KOPT-K1 (cell line): ENCODE measurements around the gene HLA-B.

Experiments
- H3K27ac ChIP-seq: fragments of 200-600 bp; sonication (generic); 2 replicates; pipeline ENCODE4 v1.5.1; 2016; ENCODE audit warnings: antibody characterized with exemption, mild to moderate bottlenecking, low read depth, low read length; ENCODE audit not compliant: poor library complexity, severe bottlenecking
- H3K36me3 ChIP-seq: fragments of 200-600 bp; sonication (generic); 2 replicates; pipeline ENCODE4 v1.5.1; 2017; ENCODE audit warnings: antibody characterized with exemption, mild to moderate bottlenecking, low read length, moderate library complexity; ENCODE audit not compliant: insufficient read depth
- H3K9me3 ChIP-seq: fragments of 200-600 bp; sonication (generic); 2 replicates; pipeline ENCODE4 v1.5.1; 2017; ENCODE audit warnings: antibody characterized with exemption, low read length, mild to moderate bottlenecking; ENCODE audit not compliant: insufficient read depth, poor library complexity, severe bottlenecking

HLA-B gene

DNA sequence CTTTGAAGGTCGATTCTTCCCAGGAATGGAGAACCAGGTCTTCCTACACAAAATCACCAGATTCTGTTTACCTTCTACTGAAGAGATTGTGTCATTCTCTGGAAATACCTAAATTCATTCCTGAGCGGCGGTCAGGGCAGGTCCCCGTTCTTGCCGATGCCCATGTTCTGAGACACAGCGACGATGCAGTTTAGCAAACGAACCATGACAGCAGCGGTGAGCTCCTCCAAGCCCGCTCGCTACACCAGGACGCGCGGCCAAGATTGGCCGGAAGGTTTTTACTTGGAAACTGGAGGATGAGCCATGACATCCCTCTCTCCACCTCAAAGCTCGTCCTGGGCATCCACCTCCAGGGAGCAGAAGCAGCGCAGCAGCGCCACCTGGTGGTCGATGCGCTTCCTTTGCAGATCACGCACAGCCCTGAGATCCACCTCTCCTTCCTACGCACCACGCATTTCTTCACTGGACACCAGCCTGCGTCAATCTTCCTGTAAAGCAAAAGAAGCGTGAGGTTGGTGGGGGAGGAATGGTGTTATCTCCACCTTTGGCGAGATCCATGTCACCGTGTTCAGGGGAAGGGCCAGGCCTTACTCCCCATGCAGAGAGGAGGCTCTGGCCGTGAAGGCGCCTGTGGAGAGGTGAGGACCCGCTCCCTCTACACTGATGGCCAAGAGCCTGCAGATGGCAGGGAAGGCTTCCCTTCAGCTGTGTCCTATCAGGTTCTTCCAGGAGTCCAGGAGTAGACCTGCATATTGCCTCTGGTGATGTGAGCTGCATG is 9.9 kb upstream of the HLA-B start:
- Histone ChIP-seq H3K36me3 (no peaks in the 10 kb centered on the region), H3K9me3 (peaks cover 4% of the 10 kb centered on the region)

DNA sequence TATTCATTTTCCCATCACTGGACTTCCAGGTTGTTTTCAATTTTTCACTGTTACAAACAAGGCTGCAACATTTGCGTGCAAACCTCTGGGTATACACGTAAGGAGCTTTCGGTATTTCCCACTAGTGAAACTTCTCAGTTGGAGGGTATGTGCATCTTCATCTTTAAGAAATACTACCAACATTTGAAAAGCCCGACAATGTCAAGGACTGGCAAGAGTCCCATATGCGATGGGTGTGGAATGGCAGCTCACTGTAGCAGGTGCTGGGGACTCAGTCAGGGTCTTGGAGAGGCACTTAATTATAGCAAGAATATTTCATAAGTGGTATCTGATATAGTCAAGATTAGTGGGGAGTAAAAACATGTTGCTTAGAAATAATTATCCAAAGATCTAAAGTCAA is 8.9 kb upstream of the HLA-B start:
- Histone ChIP-seq H3K9me3 (no peaks in the 10 kb centered on the region), H3K36me3 (no peaks in the 10 kb centered on the region)

More for the DNA sequence above, 9.9 kb upstream of the HLA-B start:
- no peak overlapping the region for H3K27ac ChIP-seq

DNA sequence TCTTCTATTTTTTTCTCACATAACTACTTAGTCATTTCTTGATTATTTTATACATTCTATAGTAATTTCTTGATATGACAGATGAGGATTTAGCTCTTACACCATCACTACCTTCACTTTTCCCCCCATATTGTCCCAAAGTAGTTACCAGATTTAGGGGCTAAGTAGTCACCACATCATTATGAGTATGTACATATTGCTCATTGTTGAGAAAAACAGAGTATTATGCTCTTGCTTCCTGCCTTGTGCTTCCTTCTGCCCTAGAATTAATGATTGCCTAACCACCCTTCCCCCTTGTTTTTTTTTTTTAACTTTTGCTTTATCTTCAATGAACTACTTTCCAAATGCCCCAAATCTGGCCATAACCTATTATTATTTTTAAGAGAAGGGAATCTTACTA is 6.8 kb upstream of the HLA-B start:
- Histone ChIP-seq H3K27ac (no peak overlapping the region), H3K9me3 (no peaks in the 10 kb centered on the region), H3K36me3 (no peaks in the 10 kb centered on the region)

More for the DNA sequence above, 8.9 kb upstream of the HLA-B start:
- no peak overlapping the region for H3K27ac ChIP-seq

DNA sequence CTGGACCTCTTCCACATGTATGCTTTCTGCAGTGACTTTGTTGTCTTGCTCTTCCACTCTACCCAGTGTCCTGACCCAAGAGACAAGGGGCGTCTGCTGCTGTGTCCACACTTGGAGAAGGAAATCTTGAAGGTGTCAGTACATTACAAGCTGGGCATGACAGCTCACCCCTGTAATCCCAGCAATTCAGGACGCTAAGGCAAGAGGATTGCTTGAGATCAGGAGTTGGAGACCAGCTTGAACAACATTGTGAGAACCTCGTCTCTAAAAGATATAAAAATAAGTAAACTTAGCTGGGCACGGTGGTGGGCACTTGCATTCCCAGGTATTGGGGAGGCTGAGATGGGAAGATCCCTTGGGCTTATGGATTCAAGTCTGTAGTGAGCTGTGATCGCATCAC is 5.8 kb upstream of the HLA-B start:
- H3K9me3 ChIP-seq = no peaks in the 10 kb centered on the region
- H3K27ac ChIP-seq = no peak overlapping the region

DNA sequence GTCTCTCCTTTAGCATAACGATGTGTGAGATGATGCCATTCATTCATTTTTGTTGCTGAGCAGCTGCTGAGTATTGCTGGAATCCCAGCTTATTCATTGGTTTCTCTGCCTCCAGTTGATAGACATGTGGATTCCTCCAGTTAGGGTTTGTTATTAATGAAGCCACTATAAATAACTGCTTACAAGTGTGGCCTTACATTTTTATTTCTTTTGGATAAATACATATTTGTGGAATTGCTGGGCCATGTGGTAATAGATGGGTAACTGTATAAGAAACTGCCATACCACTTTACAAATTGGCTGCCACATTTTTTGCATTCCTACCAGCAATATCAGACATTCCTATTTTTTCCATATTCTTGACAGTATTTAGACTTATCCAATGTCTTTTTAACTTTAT is 2.6 kb upstream of the HLA-B start:
- Histone ChIP-seq H3K27ac (no peak overlapping the region), H3K9me3 (no peaks in the 10 kb centered on the region), H3K36me3 (peaks cover 15% of the 10 kb centered on the region)

More for the DNA sequence above, 5.8 kb upstream of the HLA-B start:
- no peaks in the 10 kb centered on the region for H3K36me3 ChIP-seq

DNA sequence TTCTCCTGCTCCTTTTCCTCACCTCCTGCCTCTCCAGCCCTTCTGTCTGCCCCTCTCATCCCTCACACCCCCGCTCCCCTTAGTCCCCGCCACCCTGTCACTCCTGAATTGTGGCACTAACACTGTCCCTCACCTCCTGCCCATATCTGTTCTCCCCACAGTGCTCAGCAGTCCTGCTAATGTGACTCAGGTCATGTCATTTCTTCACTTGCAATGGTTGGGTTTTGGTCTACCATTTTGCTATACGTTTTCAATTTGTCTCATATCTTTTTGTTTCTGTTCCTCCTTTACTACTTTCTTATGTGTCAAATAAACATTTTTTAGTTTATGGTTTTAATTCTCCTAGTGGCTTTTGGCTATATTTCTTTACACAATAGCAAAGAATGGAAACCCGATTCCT is 1.3 kb upstream of the HLA-B start:
- H3K27ac ChIP-seq = no peak overlapping the region
- no peaks in the 10 kb centered on the region for H3K9me3 ChIP-seq
- peaks cover 28% of the 10 kb centered on the region for H3K36me3 ChIP-seq

DNA sequence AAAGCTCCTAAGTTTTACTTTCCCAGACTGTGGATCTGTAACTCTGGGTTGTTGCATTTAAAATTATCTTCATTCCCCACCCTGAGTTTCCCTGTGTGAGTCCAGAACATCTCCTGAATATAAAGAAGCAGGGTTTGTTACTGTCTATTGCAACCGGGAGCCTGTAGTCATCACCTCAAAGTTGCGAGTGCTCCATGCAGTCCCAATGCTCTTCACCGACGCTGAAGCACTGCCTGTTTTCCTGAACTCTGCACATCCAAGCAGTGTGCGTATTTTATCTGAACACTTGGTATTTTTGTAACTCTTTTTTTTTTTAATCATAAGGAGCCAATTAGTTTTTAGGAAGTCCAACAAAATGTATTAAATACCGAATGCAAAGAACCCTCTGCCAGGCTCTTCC is 907 bp upstream of the HLA-B start:
- Histone ChIP-seq H3K36me3 (peaks cover 29% of the 10 kb centered on the region), H3K9me3 (no peaks in the 10 kb centered on the region), H3K27ac (peak overlapping the region; percentile 82)

DNA sequence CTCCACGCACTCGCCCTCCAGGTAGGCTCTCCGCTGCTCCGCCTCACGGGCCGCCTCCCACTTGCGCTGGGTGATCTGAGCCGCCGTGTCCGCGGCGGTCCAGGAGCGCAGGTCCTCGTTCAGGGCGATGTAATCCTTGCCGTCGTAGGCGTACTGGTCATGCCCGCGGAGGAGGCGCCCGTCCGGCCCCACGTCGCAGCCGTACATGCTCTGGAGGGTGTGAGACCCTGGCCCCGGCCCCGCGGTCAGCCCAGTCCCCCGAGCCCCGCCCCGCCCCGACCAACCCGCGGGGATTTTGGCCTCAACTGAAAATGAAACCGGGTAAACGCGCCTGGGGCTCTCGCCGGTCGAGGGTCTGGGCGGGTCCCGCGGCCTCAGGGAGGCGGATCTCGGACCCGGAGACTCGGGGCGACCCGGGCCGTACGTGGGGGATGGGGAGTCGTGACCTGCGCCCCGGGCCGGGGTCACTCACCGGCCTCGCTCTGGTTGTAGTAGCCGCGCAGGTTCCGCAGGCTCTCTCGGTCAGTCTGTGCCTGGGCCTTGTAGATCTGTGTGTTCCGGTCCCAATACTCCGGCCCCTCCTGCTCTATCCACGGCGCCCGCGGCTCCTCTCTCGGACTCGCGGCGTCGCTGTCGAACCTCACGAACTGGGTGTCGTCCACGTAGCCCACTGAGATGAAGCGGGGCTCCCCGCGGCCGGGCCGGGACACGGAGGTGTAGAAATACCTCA is 598 bp downstream of the HLA-B start:
- Histone ChIP-seq H3K27ac (peak overlapping the region; percentile 82), H3K9me3 (no peaks in the 10 kb centered on the region), H3K36me3 (peaks cover 29% of the 10 kb centered on the region)

DNA sequence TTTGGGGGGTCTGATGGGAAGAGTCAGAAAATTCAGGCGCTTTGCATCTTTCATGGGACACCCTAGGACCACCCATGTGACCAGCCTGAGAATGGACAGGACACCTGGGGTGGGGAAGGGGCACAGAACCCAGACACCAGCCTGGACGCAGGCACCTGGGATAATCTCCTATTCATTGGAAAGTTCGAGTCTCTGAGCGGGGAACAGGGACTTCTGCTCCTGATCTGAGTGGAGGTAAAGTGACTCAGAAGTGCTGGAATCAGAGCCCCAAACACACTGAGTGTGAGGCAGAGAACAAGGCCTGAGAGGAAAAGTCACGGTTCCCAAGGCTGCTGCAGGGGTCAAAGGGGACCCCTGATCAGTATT is 1.4 kb downstream of the HLA-B start:
- Histone ChIP-seq H3K9me3 (no peaks in the 10 kb centered on the region), H3K36me3 (peaks cover 29% of the 10 kb centered on the region), H3K27ac (no peak overlapping the region)

DNA sequence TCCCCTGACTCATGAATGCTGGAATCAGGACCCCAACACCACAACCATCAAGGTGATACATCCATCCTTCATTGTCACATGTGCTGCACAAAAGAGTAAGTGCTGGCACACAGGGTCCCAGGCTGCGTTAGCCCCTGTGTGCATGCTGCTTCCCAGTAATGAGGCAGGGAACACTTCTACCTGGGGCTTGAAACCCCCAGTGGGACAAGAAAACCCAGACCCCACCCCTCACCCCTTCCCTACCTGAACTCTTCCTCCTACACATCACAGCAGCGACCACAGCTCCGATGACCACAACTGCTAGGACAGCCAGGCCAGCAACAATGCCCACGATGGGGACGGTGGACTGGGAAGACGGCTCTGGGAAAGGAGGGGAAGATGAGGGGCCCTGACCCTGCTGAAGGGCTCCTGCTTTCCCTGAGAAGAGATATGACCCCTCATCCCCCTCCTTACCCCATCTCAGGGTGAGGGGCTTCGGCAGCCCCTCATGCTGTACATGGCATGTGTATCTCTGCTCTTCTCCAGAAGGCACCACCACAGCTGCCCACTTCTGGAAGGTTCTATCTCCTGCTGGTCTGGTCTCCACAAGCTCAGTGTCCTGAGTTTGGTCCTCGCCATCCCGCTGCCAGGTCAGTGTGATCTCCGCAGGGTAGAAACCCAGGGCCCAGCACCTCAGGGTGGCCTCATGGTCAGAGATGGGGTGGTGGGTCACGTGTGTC is 2.0 kb downstream of the HLA-B start:
- H3K9me3 ChIP-seq = no peaks in the 10 kb centered on the region
- H3K27ac ChIP-seq = no peak overlapping the region
- H3K36me3 ChIP-seq = peaks cover 29% of the 10 kb centered on the region

DNA sequence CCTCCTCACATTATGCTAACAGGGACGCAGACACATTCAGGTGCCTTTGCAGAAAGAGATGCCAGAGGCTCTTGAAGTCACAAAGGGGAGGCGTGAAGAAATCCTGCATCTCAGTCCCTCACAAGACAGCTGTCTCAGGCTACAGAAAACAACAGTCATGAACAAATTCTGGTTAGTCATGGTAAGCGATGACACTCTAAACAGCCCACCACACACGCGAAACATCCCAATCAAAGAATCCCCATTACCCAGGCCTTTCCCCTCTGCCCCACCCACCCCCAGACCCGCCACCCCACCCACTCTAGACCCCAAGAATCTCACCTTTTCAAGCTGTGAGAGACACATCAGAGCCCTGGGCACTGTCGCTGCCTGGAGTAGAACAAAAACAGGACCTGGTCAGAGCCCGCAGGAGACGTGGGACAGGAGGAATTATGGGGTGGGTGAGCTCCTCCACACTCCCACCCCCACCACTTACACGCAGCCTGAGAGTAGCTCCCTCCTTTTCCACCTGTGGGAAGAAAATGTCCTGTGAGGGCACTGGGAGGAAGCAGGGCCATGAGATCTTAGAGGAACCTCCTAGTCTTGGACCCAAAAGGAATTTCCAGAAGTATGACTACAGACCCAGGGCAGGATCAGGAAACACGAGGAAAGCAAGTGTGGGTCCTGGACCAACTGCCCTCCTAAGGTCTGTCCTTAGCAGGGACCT is 2.7 kb downstream of the HLA-B start:
- peaks cover 29% of the 10 kb centered on the region for H3K36me3 ChIP-seq
- no peaks in the 10 kb centered on the region for H3K9me3 ChIP-seq
- H3K27ac ChIP-seq = no peak overlapping the region

DNA sequence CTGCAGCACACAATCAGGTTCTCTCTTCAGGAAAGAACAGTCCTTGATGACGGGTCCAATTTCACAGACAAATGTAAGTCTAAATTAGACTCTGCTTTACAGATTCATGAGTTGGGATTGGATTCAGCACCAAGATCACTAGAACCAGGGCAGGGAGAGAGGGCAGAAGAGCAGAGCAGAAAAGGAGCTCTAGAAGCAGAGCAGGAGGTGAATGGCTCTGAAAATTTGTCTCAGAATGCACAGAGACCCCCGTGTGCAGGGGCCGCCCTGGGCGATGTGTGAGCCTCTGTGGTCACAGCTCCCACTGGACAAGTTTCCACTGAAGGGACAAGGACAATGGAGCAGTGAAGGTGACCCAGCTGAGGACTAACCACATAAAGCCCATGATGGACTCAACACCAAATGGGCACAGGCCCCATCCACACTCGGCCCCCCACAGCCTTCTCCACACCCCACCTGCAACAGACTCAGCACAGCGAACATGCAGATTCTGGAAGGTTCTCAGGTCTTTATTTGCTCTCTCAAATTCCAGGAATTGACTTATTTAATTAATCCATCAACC is 3.5 kb downstream of the HLA-B start:
- Histone ChIP-seq H3K9me3 (no peaks in the 10 kb centered on the region), H3K36me3 (peaks cover 29% of the 10 kb centered on the region), H3K27ac (no peak overlapping the region)

DNA sequence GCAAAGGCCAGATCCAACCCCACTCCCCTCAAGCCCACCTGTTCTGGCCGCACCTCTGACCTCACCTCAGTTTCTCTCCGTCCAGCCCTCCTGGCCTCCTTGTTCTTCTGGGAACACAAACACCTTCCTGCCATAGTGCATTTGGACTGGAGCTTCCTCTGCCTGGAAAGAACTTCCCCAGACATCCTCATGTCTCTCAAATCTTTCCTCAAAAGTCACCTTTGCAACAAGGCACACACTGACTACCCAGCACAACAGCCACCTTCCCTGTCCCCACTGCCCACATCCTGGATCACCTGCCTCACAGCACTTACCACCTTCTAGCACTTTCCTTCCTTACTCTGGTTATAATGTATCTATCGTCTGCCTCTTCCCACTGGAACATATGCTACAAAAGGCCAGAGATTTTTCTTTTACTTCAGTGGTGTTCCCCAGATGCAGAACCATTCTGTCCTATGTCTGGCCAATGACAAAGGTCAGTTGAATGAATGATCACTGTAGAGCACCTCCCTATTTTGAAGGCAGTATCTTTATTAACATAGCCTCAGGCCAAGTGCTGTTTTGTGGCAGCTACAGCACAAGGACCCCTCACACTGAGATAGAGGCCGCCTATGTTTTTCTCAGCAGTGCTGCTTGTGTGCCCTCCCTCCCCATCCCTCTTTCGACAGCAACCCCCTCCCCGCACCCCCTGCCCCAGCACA is 4.1 kb downstream of the HLA-B start:
- H3K36me3 ChIP-seq = peaks cover 29% of the 10 kb centered on the region
- H3K27ac ChIP-seq = no peak overlapping the region
- H3K9me3 ChIP-seq = no peaks in the 10 kb centered on the region

DNA sequence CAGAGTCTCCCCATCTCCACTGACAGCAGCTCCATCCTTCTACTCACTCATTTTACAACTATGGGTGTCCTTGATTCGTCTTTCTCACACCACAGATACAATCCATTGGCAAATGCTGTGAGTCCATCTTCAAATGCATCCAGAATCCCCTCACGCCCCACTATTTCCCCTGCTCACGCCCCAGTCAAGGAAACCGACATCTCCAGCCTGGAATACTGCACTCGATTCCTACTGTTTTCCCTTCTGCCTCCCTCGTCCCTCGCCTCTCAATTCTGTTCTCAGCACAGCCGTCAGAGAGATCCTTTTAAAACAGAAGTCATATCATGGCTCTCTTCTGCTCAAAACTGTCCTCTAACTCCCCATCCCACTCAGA is 4.7 kb downstream of the HLA-B start:
- H3K9me3 ChIP-seq = no peaks in the 10 kb centered on the region
- peaks cover 29% of the 10 kb centered on the region for H3K36me3 ChIP-seq

More for the DNA sequence above, 4.7 kb downstream of the HLA-B start:
- H3K27ac ChIP-seq = no peak overlapping the region
